Fibroblast of peridontal ligament (primary cell): ENCODE results near the gene SDC4.
A peak's percentile ranks its signal among the peaks of the same experiment; 100 is the strongest.

Experiments
- DNase-seq: peaks from one replicate; pipeline ENCODE4 v3.0.0-alpha.2; 2010; ENCODE audit errors: extremely low read depth

Gene SDC4

DNA sequence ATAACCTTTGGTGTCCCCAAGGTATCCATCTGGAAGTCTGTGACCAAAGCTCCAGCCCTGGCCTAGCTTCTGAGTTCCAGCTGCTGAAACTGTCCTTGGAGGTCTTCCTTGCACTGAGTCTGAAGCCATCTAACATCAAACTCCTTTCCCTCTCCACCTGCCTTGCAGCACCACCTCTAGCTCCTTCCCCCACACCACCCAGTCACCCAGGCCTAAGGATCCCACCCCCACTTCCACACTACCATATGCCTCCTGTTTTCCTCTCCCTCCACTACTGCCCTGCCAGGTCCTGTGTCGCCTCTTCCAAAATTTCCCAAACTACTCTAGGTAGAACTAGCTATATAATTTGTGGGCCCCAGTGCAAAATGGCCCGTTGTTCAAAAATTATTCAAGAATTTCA, 29.3 kb downstream of the SDC4 start:
- DNase-seq: no peak

DNA sequence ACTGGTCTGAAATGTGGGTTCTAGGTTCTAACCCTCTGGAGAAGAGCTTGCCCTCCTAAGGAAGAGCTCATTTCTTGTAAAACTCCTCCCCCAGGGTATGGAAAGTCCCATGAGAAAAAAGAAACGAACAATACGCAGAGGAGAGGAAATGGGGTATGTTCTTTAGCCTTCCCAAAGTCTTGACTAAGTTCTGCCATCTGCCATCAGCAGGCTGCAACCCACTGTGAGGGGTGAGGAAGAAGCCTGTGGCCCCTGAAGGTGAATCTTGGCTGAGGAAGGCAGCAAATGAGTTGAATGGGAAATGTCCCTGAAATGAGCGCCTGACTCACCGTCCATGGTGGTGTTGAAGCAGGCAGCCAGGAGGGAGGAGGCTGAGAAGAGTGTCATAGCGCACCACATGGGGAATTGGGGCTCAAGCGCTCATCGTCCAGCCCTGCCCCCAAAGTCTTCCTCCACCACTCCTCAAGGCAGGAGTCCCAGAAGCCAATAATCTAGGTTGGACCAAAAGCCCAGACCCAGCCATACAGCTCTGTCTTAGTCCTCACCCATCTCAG, 29.8 kb downstream of the SDC4 start:
- DNase-seq: no peak

DNA sequence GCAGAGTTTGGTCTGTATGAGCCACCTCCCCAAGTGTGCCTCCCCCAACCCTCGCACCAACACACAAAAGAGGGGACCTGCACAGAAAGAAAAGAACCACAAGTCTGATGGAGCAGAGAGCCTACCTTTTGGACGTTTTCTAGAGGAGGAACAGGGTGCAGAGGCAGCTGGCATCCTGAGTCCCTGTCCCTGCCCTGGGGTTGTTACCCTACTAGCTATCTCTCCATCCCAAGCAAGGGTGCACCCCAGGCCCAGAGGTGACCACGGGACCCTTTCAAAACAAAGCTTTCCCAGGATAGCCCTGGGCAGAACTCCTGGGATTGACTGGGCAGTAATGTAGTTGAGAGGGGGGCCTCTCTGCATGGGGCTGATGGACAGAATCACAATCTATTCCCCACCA, 30.4 kb downstream of the SDC4 start:
- DNase-seq: no peak

DNA sequence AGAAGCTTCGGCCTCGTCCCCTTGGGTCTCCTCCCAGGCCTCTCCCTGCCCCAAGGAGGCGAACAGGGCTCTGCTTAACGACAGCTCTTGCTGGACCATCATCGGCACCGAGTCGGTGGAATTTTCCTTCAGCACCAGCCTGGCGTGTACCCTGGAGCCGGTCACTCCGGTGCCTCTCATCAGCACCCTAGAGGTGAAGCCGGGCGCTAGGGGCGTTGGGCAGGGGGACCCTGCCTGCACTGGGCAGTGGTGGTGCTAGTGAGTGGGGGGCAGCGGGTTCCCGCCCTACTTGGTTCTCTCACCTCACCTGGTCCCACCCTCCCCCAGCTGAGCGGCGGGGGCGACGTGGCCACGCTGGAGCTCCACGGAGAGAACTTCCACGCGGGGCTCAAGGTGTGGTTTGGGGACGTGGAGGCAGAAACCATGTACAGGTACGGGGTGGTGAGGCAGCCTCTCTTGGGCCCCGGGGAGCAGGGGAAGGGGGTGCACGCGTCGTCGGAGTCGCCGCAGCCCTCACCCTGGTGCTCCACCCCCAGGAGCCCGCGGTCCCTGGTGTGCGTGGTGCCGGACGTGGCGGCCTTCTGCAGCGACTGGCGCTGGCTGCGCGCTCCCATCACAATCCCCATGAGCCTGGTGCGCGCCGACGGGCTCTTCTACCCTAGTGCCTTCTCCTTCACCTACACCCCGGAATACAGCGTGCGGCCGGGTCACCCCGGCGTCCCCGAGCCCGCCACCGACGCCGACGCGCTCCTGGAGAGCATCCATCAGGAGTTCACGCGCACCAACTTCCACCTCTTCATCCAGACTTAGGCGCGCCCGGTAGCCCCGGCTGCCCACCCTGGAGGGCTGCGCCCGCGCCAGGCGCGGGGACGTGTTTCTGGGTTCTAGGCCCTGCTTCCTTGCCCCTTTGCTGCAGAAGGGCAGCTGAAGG, 31.8 kb downstream of the SDC4 start:
- DNase-seq: no peak

DNA sequence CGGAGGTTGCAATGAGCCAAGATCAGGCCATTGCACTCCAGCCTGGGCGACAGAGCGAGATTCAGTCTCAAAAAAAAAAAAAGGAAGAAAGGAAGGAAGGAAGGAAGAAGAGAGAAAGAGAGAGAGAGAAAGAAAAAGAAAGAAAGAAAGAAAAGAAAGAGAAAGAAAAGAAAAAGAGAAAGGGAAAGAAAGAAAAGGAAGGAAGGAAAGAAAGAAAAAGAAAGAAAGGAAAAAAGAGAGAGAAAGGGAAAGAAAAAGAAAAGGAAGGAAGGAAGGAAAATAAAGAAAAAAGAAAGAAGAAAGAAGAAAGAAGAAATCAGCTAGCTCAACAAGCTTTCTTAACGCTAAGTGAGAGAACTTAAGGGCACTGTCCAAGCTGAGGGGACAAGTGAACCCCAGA, 32.6 kb downstream of the SDC4 start:
- no peak for DNase-seq

DNA sequence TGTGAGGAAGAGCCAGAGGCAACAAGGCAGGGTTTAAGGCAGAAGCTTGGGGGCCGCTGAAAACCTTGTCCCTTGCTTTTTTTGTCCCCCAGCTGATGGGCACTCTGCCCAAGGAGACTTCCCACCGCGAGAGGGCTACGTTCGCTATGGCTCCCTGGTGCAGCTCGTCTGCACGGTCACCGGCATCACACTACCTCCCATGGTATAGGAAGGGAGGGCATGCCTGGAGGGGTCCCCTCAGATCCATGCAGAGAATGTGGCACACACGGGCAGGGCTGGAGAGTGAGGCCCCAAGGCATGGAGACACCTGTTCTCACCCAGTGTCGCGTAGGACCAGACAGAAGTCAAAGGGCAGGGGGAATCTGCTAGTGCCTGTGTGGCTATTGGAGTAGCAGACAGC, 34.3 kb downstream of the SDC4 start:
- DNase-seq: no peak

DNA sequence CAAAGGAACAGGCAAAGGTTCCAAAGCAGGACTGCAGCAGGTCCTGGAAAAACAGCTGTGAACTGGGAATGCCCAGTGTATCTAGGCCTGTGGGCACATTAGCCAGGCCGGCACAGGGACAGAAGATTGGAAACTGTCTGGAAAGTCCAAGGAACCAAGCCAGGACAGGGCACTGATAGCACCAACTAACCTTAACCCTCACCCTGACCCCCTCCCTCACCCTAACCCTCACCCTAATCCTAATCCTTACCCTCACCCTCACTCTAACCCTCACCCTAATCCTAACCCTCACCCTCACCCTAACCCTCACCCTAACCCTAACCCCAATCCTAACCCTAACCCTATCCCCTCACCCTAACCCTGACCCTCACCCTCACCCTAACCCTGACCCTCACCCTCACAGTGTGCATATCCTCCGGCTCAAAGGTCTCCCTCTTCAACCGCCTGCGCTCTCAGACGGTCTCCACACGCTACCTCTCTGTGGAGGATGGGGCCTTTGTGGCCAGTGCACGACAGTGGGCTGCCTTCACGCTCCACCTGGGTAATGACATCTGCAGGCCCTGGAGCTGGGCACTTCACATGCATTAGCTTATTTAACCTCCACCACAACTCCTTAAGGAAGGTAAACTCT, 35.0 kb downstream of the SDC4 start:
- DNase-seq: no peak

DNA sequence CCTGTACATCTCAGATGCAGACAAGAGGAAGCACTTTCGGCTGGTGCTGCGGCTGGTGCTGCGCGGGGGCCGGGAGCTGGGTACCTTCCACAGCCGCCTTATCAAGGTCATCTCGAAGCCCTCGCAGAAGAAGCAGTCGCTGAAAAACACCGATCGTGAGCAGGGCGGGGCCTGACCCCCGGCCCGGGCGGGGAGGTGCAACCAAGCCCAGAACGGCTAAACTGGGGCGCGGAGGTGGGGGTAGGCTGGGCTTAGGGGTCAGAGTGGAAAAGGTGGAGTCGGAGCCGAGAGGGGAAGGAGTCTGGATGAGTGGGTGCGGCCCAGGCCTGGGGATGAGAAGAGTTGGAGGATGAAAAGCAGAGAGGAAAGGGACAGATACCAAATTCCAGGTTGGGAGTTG, 36.0 kb downstream of the SDC4 start:
- no peak for DNase-seq

DNA sequence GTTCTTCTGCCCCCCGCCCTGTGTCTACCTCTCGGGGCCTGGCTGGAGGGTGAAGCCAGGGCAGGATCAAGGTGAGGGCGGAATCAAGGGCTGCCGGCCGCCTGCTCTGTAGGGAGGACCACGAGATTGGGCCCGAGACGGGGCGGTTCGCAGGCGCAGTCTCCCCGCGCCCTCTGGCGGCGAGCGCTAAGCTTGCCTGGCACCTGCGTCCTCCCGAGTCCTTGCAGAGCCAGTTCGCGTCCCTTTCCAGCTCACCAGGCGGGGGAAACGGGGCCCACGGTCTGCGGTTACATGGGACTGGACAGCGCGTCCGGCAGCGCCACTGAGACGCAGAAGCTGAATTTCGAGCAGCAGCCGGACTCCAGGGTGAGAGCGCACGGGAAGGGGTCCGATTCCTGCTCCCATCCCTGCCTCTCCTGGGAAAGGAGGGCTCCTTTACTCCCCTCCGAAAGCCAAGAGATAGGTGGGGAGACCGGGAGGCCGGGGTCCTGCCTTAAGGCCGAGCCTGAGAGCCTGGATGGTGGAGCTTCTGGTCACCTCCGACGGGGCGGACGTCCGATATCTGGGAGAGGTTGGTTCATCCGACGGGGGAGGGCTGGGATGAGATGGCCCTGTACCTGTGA, 36.5 kb downstream of the SDC4 start:
- peak; percentile 38 for DNase-seq

DNA sequence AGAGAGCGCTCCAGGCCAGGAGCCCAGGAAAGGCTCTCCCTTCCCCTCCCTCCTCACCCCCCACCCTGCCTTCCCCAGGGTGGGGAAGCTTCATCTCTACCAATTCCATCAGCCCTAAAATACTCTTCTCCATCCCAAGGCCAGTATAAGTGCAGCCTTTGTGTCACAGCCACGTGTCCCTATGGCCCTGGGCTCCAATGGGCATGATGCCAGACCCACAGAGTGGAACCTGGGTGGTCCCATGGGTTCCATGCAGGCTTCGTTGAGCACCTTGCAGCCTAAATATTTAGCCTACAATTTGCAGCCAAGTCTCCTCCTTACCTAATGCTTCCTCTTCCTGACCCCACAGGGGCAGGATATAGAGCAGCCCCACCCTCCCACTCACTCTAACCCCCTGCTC, 39.1 kb downstream of the SDC4 start:
- DNase-seq: no peak

DNA sequence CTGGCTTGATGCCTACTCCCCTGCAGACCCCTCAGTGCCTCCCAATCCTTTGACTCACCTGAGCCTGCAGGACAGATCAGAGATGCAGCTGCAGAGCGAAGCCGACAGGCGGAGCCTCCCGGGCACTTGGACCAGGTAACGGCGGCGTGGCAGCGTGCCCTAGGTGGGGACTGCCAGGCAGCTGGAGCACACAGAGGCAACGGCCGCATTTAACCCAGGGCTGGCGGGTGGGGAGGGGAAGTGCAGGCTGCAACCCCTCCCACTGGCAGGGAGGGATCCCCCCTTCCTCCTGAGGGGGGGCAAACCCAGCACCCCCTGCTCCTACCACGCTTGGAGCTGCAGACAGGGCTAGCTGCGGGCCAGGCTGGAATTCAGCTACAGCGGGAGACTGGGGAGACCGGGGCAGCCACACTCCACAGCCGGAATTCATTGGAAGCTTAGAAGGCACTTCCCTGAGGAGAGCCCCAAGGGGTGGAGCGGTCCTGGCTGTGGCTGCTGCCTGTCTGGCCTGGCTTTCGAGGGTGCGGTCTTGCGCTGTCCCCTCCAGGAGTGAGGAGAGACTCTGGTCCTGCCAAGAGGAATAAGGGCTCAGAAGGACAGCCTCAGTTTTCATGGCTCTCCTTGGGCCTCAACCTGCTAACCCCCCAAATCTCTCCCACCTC, 40.0 kb downstream of the SDC4 start, which contains the start of gene MATN4:
Gene MATN4, minus strand, starts transcription at position 183 of the 662 bp plus-strand sequence. CDS start 2,717 bp downstream, outside the sequence.
- no peak for DNase-seq

DNA sequence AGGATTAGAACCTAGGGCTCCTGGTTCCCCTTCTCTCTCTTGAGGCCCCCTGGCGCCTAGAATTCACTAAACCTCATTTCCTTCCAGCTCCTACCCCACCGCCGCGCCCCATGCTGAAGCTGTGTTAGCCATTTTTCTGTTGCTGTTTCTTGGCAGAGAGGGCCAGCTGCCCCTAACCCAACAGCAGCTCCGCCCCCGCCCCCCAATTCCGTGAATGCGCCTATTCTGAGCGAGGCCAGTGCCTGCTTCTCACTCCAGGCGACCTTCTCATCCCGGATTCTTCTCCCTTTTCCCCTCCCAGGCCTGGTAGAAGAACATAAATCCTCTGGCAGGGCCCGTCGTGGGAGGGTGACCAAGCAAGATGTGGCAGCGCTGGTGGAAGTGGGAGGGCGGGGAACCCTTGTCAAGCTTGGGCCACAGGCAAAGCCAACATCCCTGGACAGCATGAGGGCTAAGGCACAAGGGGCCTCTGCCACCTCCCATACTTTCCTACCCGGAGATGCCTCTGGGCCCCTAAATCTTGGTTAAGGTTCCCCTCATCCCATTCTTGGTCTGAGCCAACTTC, 41.1 kb downstream of the SDC4 start:
- no peak for DNase-seq

DNA sequence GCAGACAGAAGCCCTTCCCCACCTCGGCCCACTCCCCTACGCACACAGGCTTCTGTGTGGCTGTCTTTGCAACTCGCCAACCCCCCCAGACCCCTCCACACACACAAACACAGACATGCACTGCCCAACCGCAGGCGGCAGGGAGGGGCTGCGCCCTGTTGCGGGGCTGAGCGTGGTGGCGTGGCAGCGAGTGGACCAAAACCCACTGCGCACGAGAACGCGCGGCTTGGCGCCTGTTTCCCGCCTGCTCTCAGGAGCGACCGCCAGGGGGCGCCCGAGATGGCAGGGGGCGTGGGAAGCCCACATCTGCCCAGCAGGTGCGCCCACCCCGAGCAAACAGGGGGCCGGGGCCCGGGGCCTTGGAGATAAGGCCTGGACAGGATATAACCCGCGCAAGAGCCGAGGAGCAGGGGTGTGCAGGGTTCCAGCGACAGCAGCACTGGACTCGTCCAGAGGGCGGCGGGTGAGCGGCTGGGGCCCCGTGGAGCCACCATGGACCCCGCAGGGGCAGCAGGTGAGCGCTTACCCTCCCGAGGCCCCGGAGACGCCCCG, 41.7 kb downstream of the SDC4 start, which contains the start of gene RBPJL:
Gene RBPJL, plus strand, starts transcription at position 410 of the 552 bp plus-strand sequence. Its CDS starts 83 bp downstream, at position 493.
- DNase-seq: no peak

DNA sequence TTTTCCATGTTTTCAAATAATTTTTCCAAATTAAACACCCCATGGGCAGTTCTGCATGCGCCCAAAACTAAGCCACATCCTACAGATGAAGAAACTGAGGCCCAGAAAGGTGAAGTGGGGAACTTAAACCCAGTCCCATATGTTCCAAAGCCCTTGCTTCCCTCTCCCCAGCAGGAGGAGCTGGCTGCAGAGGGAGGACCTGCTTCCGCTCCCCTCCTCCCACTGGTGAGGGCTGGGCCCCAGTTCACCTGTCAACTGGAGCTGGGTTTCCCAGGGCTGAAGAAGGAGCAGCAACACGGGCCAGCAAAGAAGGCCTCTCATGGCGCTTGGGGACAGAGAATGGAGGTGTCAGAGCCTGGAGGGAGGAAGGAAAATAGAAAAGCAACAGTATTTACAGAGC, 43.0 kb downstream of the SDC4 start:
- no peak for DNase-seq

DNA sequence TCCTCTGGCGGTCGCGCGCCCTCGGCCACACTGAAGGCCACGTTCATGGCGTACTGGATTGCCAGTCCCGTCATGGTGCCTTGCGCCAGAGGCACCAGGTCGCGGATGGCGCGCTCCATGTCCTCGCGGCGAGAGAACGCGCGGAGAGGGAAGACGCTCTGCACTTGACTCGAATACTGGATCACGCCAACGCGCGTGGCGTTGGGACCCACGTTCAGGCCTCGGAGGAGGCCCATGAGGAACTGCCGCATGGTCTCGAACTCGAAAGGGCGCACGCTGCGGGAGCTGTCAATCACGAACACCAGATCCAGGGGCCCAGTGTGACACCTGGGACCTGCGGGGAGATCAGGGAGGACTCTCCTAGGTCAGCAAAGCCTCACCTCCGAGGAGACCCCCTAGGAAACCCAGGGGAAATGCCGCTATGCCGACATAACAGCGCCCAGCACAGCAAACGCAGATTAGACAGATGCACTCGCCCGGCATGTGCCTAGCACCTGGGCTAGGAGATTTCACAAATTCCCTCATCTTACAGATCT, 43.7 kb downstream of the SDC4 start:
- no peak for DNase-seq

DNA sequence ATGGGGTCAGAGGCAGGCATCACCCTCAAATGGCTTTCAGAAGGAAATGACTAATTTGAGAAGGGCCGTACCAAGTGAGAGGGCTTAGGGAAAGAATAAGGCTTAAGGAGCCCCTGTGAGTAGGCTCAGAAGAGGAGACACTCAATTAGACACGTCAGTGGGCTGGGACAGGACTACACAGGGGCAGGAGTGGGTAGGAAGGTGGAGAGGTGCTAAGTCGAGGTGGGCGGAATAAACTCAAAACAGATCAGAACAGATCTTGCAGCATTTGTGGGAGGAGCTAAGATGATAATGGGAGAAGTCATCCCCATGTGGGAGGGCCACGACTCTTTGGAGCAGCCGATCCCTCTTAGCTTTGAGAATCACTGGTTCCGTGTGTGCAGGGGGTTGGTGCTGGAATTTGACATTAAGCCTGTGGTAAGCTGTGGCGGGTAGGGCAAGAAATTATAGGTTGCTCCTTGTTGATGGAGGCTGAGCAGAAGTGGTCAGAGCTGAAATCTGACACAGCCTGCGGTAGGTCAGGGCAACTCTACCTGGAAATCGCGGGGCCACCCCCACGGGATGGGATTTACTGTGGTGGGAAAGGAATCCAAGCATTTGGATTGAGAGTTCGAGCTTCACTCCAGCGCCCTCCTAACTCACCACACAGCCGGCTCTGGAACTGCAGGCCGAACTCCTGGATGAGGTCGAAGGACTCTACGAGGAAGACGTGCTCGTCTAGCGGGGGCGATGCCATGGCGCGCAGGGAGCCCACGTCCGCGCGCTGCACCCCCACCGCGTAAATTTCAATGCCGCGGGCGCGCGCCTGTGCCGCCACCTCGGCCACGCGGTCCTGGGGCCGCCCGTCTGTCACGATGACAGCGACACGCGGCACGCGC, 44.4 kb downstream of the SDC4 start:
- DNase-seq: no peak

DNA sequence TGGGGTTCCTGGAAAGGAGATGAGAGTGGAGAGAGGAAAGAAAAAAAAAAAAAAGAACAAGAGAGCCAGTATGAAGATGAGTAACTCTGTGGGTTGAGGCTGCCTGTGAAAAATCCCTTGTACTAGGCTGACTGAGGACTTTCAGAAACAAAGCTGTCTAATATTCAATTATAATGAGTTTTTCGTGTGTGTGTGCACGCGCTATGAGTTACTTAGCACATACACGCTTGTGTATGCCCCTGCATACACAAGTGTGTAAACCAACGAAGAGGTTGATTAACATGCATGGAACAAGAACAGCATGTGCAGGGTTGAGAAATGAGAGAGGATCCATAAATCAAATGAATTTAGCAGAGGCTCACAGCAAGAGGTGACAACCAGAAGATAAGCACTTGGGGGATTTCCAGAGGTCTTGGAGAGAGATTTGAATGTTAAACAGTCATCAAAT, 46.4 kb downstream of the SDC4 start:
- DNase-seq: no peak

DNA sequence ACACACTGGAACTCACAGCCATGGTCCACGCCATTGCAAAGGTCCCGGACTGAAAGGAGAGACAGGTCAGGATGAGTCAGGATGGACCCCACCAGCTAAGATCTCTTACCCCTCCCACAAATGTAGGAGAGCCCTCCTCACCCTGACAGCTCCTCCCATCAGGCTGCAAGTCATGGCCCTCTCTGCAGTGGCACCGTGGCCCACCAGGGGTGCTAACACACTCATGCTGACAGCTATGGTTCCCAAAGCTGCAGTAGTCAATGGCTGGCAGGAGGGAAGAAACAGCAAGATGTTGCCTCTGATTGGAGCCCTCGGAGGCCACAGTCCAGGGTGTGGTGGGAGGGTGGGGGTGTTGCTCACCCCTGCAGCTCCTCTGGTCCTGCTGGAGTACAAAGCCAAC, 47.3 kb downstream of the SDC4 start:
- DNase-seq: no peak

DNA sequence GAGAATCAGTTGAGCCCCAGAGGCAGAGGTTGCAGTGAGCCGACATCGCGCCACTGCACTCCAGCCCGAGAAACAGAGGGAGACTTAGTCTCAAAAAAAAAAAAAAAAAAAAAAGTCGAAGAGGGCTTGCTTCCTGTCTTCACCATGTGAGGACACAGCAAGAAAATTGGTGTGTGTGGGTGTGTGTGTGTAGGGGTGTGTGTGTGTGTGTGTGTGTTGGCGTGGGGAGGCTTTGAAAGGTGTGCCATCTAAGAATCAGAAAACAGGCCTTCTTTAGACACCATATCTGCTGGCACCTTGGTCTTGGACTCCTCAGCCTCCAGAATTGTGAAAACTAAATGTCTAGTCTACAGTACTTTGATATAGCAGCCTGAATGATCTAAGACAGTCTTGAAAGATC, 48.4 kb downstream of the SDC4 start:
- no peak for DNase-seq
